GM12801 (cell line): ENCODE measurements around the gene ABCD1.

Experiments used
- CTCF ChIP-seq: IDR thresholded peaks from one replicate; pipeline ENCODE4 v1.5.1; 2011; ENCODE audit warnings: control low read depth; ENCODE audit not compliant: insufficient read length; ENCODE audit errors: extremely low read depth

ABCD1 gene

GRCh38 chrX:153723351-153724251, 1.1 kb upstream of the ABCD1 start:
- no peak for TF ChIP-seq CTCF

GRCh38 chrX:153725039-153725831, 579 bp downstream of the ABCD1 start:
- no peak for TF ChIP-seq CTCF

- no peak for TF ChIP-seq CTCF
Measured at GRCh38 chrX:153725832-153726285, 1.2 kb downstream of the ABCD1 start.

GRCh38 chrX:153726286-153727122, 1.8 kb downstream of the ABCD1 start:
- TF ChIP-seq CTCF: no peak

- TF ChIP-seq CTCF: no peak
Measured at GRCh38 chrX:153727123-153727931, 2.7 kb downstream of the ABCD1 start.

- no peak for TF ChIP-seq CTCF
Measured at GRCh38 chrX:153728095-153728494, 3.4 kb downstream of the ABCD1 start.
